ENCODE data around the gene EXOC6B. TPM values are rescaled to one million over a fixed set of nuclear protein-coding genes. Genes with fewer than 3 reads are reported as not detected.

The EXOC6B gene
- total and polyA plus RNA-seq, 2 of the 8 experiments (the other 6 are each of a cell fraction or from before 2014, with no cell fraction given) = 13.5 to 33.0 TPM

DNA sequence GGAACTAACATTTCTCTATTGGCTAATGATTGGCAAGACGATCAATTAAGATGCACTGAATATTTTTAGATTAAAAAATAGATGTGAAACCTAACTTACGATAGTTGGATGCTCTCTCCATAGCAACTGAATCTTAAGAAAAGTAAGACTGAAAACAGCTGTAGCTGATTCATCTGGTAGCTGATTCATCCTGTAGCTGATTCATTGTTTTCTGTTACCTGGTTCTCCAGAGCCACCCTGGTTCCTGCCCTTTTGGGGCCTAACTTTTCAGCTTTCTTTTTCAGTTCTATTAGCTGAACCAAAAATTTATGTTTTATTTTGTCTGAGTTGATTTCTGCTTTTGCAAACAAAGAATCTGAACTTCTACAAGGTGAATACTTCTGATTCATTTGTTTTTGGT lies 38.7 kb upstream of the EXOC6B start:
- Histone ChIP-seq H3K9ac (replicated peaks in 1 of 4; ENCODE audit: extremely low read depth in 1 of 4, low read depth in 3 of 4, low read length in 3 of 4) (no peak overlapping the region), H3K79me2 (ENCODE audit: control insufficient read depth in 1 of 2, insufficient read depth in 2 of 2, low read length in 2 of 2) (no peaks in the 10 kb centered on the region), H4K5ac (ENCODE audit: insufficient read length, low read depth, low read length) (no peak overlapping the region), H4K20me1 (replicated peaks in 1 of 2; ENCODE audit: control insufficient read depth in 1 of 2, insufficient read depth in 2 of 2, low read length in 2 of 2) (no peaks in the 10 kb centered on the region), H2AFZ (ENCODE audit: low read length) (no peak overlapping the region), H4K8ac (ENCODE audit: extremely low read depth, insufficient read depth, low read length) (no peak overlapping the region), H3K4me2 (ENCODE audit: insufficient read depth in 1 of 2, low read depth in 2 of 2, low read length in 2 of 2) (no peak overlapping the region), H2AK5ac (ENCODE audit: low read depth, low read length) (no peak overlapping the region), H3K79me1 (ENCODE audit: low read depth, low read length) (no peaks in the 10 kb centered on the region), H2BK5ac (ENCODE audit: low read depth, low read length) (no peak overlapping the region), H3K56ac (replicated peaks; ENCODE audit: insufficient read length, low read depth, low read length) (no peak overlapping the region), H3K4me3 (ENCODE audit: extremely low read depth in 1 of 4, insufficient read depth in 2 of 4, low read depth in 3 of 4, low read length in 4 of 4) (no peak overlapping the region), H3K4ac (replicated peaks; ENCODE audit: insufficient read length, low read depth, low read length) (no peak overlapping the region), H3K18ac (ENCODE audit: extremely low read depth, low read length) (no peak overlapping the region), H3K27me3 (replicated peaks in 1 of 4; ENCODE audit: control insufficient read depth in 3 of 4, extremely low read depth in 1 of 4, insufficient read depth in 3 of 4, low read length in 3 of 4) (peaks cover 0 to 3% (median 0%) of the 10 kb centered on the region in 4 experiments; a peak in 2 of 7 replicates), H3K9me3 (ENCODE audit: insufficient read depth in 2 of 2, low read depth in 1 of 2, low read length in 1 of 2) (no peaks in the 10 kb centered on the region), H3K36me3 (ENCODE audit: control insufficient read depth in 2 of 4, insufficient read depth in 4 of 4, low read length in 3 of 4) (no peaks in the 10 kb centered on the region), H2BK120ac (replicated peaks; ENCODE audit: low read depth, low read length) (no peak overlapping the region), H3K23me2 (ENCODE audit: low read depth, low read length) (peaks cover 4% of the 10 kb centered on the region; the same call in 1 of the 2 replicates), H3K14ac (ENCODE audit: insufficient read length) (no peak overlapping the region), H3K23ac (ENCODE audit: insufficient read length) (no peak overlapping the region), H2BK20ac (ENCODE audit: low read length) (no peak overlapping the region), H3K27ac (ENCODE audit: low read depth, low read length) (no peak overlapping the region), H4K91ac (replicated peaks; ENCODE audit: insufficient read length, low read length) (no peak overlapping the region), H2BK15ac (ENCODE audit: low read length) (no peak overlapping the region), H3K4me1 (replicated peaks in 1 of 4; ENCODE audit: control insufficient read depth in 3 of 4, insufficient read depth in 4 of 4, low read length in 3 of 4) (peaks cover 0 to 3% (median 0%) of the 10 kb centered on the region in 4 experiments; a peak in 1 of 7 replicates), H2BK12ac (ENCODE audit: low read depth, low read length) (no peak overlapping the region)
- FAIRE-seq (no peak), DNase-seq (ENCODE audit: low read depth in 1 of 2, low spot score in 2 of 2) (no peak)
- ChIA-PET POLR2A (ENCODE audit: partially characterized antibody) (no interaction called here), CTCF (ENCODE audit: partially characterized antibody) (interaction anchor here (0.6 to 4.7 kb wide), 8 partner anchors 19 to 111 kb away, joined by 3 to 24 read pairs (median 10); partner anchors contain the start of gene SPR)
- 44% methylated on average over 2 of the region's 2 CpGs; no CpG with 5 or more reads in 1 of the 2 experiments for WGBS, 2 experiments (ENCODE audit: extremely low coverage in 1 of 2, insufficient coverage in 1 of 2, insufficient read length in 1 of 2, insufficient replicate concordance in 2 of 2, low coverage in 1 of 2, low lambda C conversion rate in 2 of 2, missing lambda C conversion rate in 1 of 2)
- no peak for TF ChIP-seq SIN3A (conservative IDR thresholded peaks at IDR 0.05 in 1 of 2, IDR thresholded peaks at IDR 0.05 in 1 of 2; ENCODE audit: low read depth in 1 of 2, low read length in 2 of 2)
- no peak for TF ChIP-seq POLR2AphosphoS5 (IDR thresholded peaks at IDR 0.05; ENCODE audit: low read depth, low read length)
- TF ChIP-seq, protein P1, sequence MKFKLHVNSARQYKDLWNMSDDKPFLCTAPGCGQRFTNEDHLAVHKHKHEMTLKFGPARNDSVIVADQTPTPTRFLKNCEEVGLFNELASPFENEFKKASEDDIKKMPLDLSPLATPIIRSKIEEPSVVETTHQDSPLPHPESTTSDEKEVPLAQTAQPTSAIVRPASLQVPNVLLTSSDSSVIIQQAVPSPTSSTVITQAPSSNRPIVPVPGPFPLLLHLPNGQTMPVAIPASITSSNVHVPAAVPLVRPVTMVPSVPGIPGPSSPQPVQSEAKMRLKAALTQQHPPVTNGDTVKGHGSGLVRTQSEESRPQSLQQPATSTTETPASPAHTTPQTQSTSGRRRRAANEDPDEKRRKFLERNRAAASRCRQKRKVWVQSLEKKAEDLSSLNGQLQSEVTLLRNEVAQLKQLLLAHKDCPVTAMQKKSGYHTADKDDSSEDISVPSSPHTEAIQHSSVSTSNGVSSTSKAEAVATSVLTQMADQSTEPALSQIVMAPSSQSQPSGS (IDR thresholded peaks at IDR 0.05; ENCODE audit: low read length) = no peak
